Heart left ventricle (tissue), 13 donors: Measurements from ENCODE around the gene USP2.

Experiments used
- CTCF ChIP-seq, 12 donors: fragments of 200-600 bp; sonication (generic) in 4 of 12; IDR thresholded peaks; one replicate each; pipeline versions ENCODE4 v1.5.0 to v1.8.0; 2018 to 2022; ENCODE audit warnings: antibody characterized with exemption in 12 of 12, mild to moderate bottlenecking in 5 of 12
- POLR2A ChIP-seq, 2 donors: fragments of 450-650 bp; IDR thresholded peaks; one replicate each; pipeline ENCODE4 v1.6.1; 2017; ENCODE audit warnings: antibody characterized with exemption in 2 of 2, mild to moderate bottlenecking in 2 of 2, moderate library complexity in 2 of 2
- donor health status: ischemic (EF 13 %, LVEDD 7.1; RV severe dilation, severe dysfunction).
- donor health status: DM: no; HTN: yes; CAD: no.
- donor health status: DM: no; HTN: no; CAD: no.
- donor health status: ischemic (EF 25% LVEDD 6.9; RV normal size, moderate dysfunction).
- donor health status: ischemic (EF 25% LVEDD 5.7; RV mildly dilated, moderate dysfunction).
- donor health status: ischemic (EF 35%, LVEDD 5.7; RV mildly dilated, moderate dysfunction).
- donor health status: nonischemic (EF 11% LVEDD 7.7; RV severe dilation, severe dysfunction).
- donor health status: DM: yes; HTN: yes; CAD: no.
- donor health status: PGD.
- donor health status: ischemic (EF 29% LVEDD 5.4; RV normal size, mild dysfunction).
- donor health status: nonischemic (EF 23%, LVEDD 6.1; RV moderate dilation, normal function).

- TF ChIP-seq CTCF (IDR thresholded peaks at IDR 0.05) (no peak), POLR2A (IDR thresholded peaks at IDR 0.05) (no peak)
Observed at GRCh38 chr11:119375337-119376196, 5.9 kb downstream of the USP2 start.
